ENCODE measurements around the gene AGBL4.

DNA sequence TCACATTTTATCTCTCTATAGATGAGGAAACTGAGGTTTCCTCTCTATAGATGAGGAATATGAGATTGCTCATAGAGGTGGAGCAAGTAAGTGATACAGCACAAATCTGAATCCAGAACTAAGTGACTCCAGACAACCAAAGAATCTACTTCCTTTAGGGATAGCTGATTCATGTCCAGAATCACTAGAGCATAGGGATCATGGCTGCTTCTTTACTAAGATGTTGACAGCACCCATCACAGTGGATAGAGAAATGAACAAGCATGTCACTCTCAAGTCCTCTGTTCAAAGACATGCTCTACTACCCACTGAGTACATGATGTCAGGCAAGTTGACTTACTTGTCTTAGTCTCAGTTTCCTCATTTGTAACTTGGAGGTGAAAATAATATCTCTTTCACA lies 1435.7 kb downstream of the AGBL4 start:
- TF ChIP-seq, protein P1, sequence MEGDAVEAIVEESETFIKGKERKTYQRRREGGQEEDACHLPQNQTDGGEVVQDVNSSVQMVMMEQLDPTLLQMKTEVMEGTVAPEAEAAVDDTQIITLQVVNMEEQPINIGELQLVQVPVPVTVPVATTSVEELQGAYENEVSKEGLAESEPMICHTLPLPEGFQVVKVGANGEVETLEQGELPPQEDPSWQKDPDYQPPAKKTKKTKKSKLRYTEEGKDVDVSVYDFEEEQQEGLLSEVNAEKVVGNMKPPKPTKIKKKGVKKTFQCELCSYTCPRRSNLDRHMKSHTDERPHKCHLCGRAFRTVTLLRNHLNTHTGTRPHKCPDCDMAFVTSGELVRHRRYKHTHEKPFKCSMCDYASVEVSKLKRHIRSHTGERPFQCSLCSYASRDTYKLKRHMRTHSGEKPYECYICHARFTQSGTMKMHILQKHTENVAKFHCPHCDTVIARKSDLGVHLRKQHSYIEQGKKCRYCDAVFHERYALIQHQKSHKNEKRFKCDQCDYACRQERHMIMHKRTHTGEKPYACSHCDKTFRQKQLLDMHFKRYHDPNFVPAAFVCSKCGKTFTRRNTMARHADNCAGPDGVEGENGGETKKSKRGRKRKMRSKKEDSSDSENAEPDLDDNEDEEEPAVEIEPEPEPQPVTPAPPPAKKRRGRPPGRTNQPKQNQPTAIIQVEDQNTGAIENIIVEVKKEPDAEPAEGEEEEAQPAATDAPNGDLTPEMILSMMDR (IDR thresholded peaks at IDR 0.05; ENCODE audit: low read length), result no peak
- no peak for TF ChIP-seq EZH2 (IDR thresholded peaks at IDR 0.05; ENCODE audit: borderline replicate concordance, low read length)

All from OCI-LY1 (cell line).